GM19463 (cell line): Measurements from ENCODE around the gene CREM.
"Not testable (repeated sequence)": the region's sequence is repeated elsewhere in the genome, so short reads cannot be mapped to it uniquely, and the experiment has no call there.

Source experiments
- ATAC-seq: cut with Tn5 transposase; IDR thresholded peaks from one replicate; pipeline ENCODE4 v1.9.1; 2021; ENCODE audit warnings: mild to moderate bottlenecking, moderate library complexity; ENCODE audit not compliant: unreplicated experiment

Gene CREM

GRCh38 chr10:35126530-35127288 lies at the start of gene CREM:
Gene CREM, plus strand, starts transcription at chr10:35126846. Its CDS starts 10,990 bp downstream, at chr10:35137836.
- peak; percentile 75 for ATAC-seq

- ATAC-seq, result no peak
Measured at GRCh38 chr10:35079265-35079664, 47.4 kb upstream of the CREM start.

GRCh38 chr10:35079763-35080162 lies 46.9 kb upstream of the CREM start:
- ATAC-seq, result no peak

- not testable (repeated sequence) for ATAC-seq
Measured at GRCh38 chr10:35080261-35080660, 46.4 kb upstream of the CREM start.

- no peak for ATAC-seq
Measured at GRCh38 chr10:35083242-35083641, 43.4 kb upstream of the CREM start.

GRCh38 chr10:35089611-35090161 lies 37.0 kb upstream of the CREM start:
- ATAC-seq, result peak; percentile 22

GRCh38 chr10:35090162-35090954 lies 36.3 kb upstream of the CREM start, which contains the start of gene CUL2:
Gene CUL2, minus strand, starts transcription at chr10:35090341. Its CDS starts 19,024 bp downstream, at chr10:35071317.
- peak; percentile 98 for ATAC-seq

GRCh38 chr10:35091994-35092790 lies 34.5 kb upstream of the CREM start:
- no peak for ATAC-seq

- no peak for ATAC-seq
Measured at GRCh38 chr10:35092851-35093250, 33.8 kb upstream of the CREM start.

GRCh38 chr10:35096312-35096711 lies 30.3 kb upstream of the CREM start:
- ATAC-seq, result no peak

GRCh38 chr10:35097510-35097909 lies 29.1 kb upstream of the CREM start:
- ATAC-seq, result no peak

GRCh38 chr10:35103882-35104281 lies 22.8 kb upstream of the CREM start:
- no peak for ATAC-seq

- no peak for ATAC-seq
Measured at GRCh38 chr10:35112571-35112970, 14.1 kb upstream of the CREM start.

GRCh38 chr10:35119378-35119777 lies 7.3 kb upstream of the CREM start:
- no peak for ATAC-seq

GRCh38 chr10:35124540-35124939 lies 2.1 kb upstream of the CREM start:
- no peak for ATAC-seq

GRCh38 chr10:35126062-35126529 lies 550 bp upstream of the CREM start:
- ATAC-seq, result peak; percentile 0

GRCh38 chr10:35127289-35127891 lies 744 bp downstream of the CREM start:
- no peak for ATAC-seq

- no peak for ATAC-seq
Measured at GRCh38 chr10:35129185-35129674, 2.6 kb downstream of the CREM start.

GRCh38 chr10:35130663-35131062 lies 4.0 kb downstream of the CREM start:
- ATAC-seq, result no peak

- no peak for ATAC-seq
Measured at GRCh38 chr10:35132727-35133126, 6.1 kb downstream of the CREM start.
